ENCODE results near the gene ATP2C2. TPM values are rescaled to one million over a fixed set of nuclear protein-coding genes. Genes with fewer than 3 reads are reported as not detected.

Gene ATP2C2
- total and polyA plus RNA-seq, 2 experiments from 2014 or later: 0.53 TPM; not detected in 1

DNA sequence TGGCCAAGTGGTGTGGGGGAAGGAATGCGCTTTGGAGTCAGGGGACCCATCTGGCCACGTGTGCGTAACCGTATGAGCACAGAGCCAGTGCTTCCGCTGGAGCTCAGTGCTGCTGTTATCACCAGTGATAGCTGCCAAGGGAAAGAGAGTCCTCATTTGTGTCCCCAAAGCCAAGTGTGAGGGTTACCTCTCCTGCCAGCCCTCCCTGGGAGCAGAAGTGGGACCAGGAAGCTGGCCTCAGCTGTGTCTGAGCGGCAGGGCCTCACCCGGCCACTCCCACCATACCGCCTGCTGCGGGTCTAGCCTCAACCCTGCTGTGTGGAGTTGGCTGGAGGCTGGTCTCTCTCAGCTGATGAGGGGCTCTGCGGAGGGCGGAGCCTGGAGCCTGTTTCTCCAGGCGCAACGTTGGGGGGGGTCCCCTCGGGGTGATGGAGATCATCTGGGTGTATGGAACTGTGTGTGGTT is 91.6 kb downstream of the ATP2C2 start:
- TF ChIP-seq, protein P1, sequence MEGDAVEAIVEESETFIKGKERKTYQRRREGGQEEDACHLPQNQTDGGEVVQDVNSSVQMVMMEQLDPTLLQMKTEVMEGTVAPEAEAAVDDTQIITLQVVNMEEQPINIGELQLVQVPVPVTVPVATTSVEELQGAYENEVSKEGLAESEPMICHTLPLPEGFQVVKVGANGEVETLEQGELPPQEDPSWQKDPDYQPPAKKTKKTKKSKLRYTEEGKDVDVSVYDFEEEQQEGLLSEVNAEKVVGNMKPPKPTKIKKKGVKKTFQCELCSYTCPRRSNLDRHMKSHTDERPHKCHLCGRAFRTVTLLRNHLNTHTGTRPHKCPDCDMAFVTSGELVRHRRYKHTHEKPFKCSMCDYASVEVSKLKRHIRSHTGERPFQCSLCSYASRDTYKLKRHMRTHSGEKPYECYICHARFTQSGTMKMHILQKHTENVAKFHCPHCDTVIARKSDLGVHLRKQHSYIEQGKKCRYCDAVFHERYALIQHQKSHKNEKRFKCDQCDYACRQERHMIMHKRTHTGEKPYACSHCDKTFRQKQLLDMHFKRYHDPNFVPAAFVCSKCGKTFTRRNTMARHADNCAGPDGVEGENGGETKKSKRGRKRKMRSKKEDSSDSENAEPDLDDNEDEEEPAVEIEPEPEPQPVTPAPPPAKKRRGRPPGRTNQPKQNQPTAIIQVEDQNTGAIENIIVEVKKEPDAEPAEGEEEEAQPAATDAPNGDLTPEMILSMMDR (IDR thresholded peaks at IDR 0.05; ENCODE audit: low read depth, low read length): no peak
- H3K36me3 ChIP-seq: no peaks in the 10 kb centered on the region
- no peak overlapping the region for H3K27ac ChIP-seq
- H3K4me1 ChIP-seq (ENCODE audit: low read depth): no peaks in the 10 kb centered on the region
- no peaks in the 10 kb centered on the region for H3K9me3 ChIP-seq (ENCODE audit: low read depth)
- no peak for DNase-seq (ENCODE audit: low read depth in 1 of 2, low spot score in 1 of 2)
- no peaks in the 10 kb centered on the region for H3K27me3 ChIP-seq
- H3K4me3 ChIP-seq: no peak overlapping the region

DNA sequence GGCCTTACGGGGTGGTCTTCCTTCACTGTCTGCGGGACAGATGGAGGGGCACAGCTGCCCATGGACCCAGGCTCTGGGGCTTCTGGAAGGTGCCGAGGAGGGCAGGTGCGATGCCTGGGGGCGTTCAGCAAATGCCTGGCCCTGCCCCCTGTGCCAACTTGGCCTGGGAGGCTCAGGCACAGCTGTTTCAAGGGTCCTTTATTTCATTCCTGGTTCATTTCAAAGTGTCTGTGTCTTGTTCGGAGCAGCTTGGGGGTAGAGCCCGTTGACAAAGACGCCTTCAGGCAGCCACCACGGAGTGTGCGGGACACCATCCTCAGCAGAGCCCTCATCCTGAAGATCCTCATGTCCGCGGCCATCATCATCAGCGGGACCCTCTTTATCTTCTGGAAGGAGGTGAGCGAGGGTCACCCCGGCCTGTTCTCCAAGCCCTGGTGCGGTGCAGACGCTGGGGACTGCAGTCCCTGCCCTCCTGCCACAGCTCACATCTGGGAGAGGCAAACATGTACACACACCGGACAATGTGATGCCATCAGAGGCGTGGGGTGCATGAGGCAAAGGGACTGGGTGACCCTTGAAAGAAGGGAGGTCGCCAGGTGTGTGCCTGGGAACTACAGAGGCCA is 92.2 kb downstream of the ATP2C2 start:
- Histone ChIP-seq H3K4me1 (ENCODE audit: low read depth) (no peaks in the 10 kb centered on the region), H3K4me3 (no peak overlapping the region), H3K9me3 (ENCODE audit: low read depth) (no peaks in the 10 kb centered on the region), H3K36me3 (no peaks in the 10 kb centered on the region), H3K27me3 (no peaks in the 10 kb centered on the region), H3K27ac (no peak overlapping the region)
- no peak for DNase-seq (ENCODE audit: low read depth in 1 of 2, low spot score in 1 of 2)
- TF ChIP-seq, protein P1 (IDR thresholded peaks at IDR 0.05; ENCODE audit: low read depth, low read length): no peak

DNA sequence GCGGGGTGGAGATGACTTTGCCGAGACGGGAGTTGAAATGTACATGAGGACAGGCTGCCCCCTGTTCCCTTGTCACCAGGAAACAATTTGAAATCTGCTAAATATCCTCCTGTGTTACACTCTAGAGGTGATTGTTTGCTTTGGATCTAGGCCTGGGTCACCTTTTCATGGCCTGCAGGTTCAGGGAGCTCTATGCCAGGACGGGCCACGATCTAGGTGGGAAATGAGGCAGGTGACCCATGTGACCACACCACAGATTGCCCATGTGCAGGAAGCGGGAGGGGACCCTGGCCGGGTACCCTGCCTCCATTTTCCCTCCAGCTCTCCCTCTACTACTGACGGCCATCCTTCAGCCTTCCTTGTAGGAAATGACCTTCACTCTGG is 92.7 kb downstream of the ATP2C2 start:
- Histone ChIP-seq H3K4me3 (no peak overlapping the region), H3K4me1 (ENCODE audit: low read depth) (no peaks in the 10 kb centered on the region), H3K27me3 (no peaks in the 10 kb centered on the region), H3K27ac (no peak overlapping the region), H3K9me3 (ENCODE audit: low read depth) (no peaks in the 10 kb centered on the region), H3K36me3 (no peaks in the 10 kb centered on the region)
- TF ChIP-seq, protein P1 (IDR thresholded peaks at IDR 0.05; ENCODE audit: low read depth, low read length): no peak
- DNase-seq (ENCODE audit: low read depth in 1 of 2, low spot score in 1 of 2): no peak

DNA sequence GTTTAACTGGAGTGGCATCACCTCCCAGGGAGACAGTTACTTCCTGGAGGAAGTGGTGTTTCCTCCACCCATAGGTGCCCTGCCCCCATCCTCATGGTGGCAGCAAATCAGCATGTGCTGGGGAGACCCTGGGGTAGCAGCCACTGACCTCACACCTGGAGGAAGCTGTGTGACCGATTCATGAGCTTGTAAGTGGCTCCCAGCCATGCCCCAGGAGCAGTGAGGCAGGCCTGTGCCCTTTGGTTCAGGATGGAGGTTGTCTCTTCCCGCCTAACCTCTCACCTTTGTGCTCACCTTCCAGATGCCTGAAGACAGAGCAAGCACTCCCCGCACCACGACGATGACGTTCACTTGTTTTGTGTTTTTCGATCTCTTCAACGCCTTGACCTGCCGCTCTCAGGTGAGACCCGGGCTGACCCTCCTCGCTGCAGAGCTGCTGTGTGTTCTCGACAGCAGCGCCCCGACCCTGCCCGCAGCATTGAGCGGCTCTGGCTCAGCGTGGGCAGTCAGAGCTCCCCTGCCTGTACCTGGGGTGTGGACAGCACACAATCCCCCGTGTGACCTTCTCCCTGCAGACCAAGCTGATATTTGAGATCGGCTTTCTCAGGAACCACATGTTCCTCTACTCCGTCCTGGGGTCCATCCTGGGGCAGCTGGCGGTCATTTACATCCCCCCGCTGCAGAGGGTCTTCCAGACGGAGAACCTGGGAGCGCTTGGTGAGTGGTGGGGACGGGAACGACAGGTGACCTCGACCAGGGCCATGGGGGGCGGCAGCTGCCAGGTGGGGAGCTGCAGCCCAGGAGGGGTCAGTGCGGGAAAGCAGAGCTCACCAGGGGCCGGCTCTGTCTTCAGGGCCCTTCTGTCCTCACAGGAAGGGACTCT is 93.3 kb downstream of the ATP2C2 start:
- no peak for DNase-seq (ENCODE audit: low read depth in 1 of 2, low spot score in 1 of 2)
- Histone ChIP-seq H3K9me3 (ENCODE audit: low read depth) (no peaks in the 10 kb centered on the region), H3K36me3 (no peaks in the 10 kb centered on the region), H3K27me3 (no peaks in the 10 kb centered on the region), H3K4me3 (no peak overlapping the region), H3K4me1 (ENCODE audit: low read depth) (no peaks in the 10 kb centered on the region), H3K27ac (no peak overlapping the region)
- TF ChIP-seq, protein P1 (IDR thresholded peaks at IDR 0.05; ENCODE audit: low read depth, low read length): no peak

DNA sequence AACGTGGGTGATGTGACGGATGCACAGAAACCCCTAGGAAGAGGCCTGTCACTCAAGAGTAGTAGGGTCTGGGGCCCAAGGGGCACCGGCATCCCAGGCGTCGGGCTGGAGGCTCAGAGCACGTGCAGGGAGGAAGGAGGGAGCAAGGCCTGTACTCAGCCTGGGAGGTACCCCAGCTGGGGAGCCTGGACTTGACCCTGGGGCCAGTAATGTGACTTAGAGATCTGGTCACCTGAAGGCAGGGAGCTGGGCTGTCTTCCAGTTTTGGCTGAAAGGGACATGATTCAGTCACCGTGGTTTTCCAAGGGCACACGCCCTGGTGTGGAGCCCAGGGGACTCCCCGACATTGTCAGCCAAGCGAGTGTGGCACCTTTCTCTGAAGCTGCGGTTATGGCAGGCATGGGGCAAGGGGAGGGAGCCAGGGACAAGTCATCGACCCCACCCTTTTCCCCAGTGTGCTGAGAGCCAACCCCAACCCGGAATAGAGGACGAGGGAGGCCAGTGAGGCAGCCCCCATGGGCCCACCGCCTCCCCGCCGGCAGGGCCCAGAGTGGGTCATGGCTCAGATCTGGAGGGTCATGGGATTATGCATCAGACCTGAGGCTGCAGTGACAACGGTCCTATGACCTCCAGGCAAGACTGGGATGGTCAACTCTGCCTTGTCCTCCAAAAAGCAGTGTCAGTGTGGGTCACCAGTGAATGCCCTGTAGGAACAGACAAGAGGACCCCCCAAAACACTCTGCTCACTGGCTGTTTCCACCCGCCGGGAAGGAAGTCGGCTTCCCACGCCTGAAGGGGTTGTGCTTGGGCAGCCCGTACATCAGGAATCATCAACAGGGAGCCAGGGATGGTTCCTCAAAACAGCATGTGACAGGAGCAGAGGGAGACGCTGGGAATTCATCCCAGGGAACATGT is 94.2 kb downstream of the ATP2C2 start:
- Histone ChIP-seq H3K36me3 (no peaks in the 10 kb centered on the region), H3K27me3 (no peaks in the 10 kb centered on the region), H3K27ac (no peak overlapping the region), H3K9me3 (ENCODE audit: low read depth) (no peaks in the 10 kb centered on the region), H3K4me3 (no peak overlapping the region), H3K4me1 (ENCODE audit: low read depth) (no peaks in the 10 kb centered on the region)
- DNase-seq (ENCODE audit: low read depth in 1 of 2, low spot score in 1 of 2): no peak
- TF ChIP-seq, protein P1 (IDR thresholded peaks at IDR 0.05; ENCODE audit: low read depth, low read length): no peak
